ENCODE data around the gene PIK3IP1.

PIK3IP1 gene

DNA sequence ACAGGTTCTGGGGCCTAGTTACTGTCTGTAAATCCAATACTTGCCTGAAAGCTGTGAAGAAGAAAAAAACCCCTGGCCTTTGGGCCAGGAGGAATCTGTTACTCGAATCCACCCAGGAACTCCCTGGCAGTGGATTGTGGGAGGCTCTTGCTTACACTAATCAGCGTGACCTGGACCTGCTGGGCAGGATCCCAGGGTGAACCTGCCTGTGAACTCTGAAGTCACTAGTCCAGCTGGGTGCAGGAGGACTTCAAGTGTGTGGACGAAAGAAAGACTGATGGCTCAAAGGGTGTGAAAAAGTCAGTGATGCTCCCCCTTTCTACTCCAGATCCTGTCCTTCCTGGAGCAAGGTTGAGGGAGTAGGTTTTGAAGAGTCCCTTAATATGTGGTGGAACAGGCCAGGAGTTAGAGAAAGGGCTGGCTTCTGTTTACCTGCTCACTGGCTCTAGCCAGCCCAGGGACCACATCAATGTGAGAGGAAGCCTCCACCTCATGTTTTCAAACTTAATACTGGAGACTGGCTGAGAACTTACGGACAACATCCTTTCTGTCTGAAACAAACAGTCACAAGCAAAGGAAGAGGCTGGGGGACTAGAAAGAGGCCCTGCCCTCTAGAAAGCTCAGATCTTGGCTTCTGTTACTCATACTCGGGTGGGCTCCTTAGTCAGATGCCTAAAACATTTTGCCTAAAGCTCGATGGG is 13.5 kb downstream of the PIK3IP1 start:
- no peak for DNase-seq (ENCODE audit: low spot score)

- no peak for DNase-seq (ENCODE audit: low spot score)
Observed at GRCh38 chr22:31278151-31278621, 14.1 kb downstream of the PIK3IP1 start.

DNA sequence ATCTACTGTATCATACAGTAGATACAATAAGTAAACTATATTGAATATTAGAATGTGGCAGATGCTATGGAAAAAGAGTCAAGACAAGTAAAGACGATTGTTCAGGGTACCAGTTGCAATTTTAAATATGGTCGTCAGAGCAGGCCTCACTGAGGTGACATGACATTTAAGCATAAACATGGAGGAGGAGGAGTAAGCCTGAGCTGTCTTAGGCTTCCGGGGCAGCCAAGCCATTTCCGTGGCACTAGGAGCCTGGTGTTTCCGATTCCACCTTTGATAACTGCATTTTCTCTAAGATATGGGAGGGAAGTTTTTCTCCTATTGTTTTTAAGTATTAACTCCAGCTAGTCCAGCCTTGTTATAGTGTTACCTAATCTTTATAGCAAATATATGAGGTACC is 14.5 kb downstream of the PIK3IP1 start:
- DNase-seq (ENCODE audit: low spot score), result no peak

DNA sequence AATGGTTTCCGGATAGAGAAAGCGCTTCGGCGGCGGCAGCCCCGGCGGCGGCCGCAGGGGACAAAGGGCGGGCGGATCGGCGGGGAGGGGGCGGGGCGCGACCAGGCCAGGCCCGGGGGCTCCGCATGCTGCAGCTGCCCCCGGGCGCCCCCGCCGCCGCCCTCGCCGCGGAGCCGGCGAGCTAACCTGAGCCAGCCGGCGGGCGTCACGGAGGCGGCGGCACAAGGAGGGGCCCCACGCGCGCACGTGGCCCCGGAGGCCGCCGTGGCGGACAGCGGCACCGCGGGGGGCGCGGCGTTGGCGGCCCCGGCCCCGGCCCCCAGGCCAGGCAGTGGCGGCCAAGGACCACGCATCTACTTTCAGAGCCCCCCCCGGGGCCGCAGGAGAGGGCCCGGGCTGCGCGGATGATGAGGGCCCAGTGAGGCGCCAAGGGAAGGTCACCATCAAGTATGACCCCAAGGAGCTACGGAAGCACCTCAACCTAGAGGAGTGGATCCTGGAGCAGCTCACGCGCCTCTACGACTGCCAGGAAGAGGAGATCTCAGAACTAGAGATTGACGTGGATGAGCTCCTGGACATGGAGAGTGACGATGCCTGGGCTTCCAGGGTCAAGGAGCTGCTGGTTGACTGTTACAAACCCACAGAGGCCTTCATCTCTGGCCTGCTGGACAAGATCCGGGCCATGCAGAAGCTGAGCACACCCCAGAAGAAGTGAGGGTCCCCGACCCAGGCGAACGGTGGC is 15.7 kb downstream of the PIK3IP1 start:
- no peak for DNase-seq (ENCODE audit: low spot score)

DNA sequence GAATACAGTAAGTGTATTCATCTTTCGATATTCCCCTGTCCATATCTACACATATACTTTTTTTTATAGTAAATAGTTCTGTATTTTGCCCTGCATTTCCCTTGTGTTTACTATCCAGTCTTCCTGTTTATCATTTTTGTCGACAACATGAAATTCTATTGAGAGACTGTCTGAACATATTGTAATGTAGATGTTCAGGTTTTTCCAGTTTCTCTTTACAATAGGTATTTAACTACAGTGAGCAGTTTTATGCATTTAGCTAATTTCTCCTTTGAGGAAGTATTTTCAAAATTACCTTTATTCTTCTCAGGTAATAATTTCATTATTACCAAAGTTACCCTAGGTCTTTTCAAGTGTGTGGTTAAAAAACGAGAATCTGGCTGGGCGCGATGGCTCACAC is 16.7 kb downstream of the PIK3IP1 start:
- no peak for DNase-seq (ENCODE audit: low spot score)

DNA sequence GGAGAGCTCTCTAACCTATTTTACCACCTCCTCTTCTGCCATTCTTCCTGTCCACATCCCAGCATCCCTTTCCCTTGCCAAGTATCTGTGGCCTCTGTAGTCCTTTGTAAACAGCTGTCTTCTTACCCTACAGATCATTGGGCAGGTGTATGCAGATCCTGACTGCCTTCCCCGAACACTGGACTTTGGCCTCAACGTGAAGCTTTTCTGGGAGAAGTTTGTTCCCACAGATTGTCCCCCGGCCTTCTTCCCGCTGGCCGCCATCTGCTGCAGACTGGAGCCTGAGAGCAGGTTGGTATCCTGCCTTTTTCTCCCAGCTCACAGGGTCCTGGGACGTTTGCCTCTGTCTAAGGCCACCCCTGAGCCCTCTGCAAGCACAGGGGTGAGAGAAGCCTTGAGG is 17.3 kb downstream of the PIK3IP1 start:
- no peak for DNase-seq (ENCODE audit: low spot score)

DNA sequence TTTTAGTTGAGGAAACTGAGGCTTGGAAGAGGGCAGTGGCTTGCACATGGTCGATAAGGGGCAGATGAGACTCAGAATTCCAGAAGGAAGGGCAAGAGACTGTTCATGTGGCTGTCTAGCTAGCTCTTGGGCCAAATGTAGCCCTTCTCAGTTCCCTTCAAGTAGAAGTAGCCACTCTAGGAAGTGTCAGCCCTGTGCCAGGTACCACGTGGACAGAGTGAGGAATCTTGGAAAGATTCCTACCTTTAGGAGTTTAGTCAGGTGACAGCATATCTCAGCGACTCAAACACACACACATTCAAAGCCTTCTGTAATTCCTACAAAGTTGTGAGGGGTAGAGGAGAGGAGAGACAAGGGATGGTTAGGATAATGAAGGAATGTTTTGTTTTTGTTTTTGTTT is 18.3 kb downstream of the PIK3IP1 start:
- DNase-seq (ENCODE audit: low spot score), result no peak

DNA sequence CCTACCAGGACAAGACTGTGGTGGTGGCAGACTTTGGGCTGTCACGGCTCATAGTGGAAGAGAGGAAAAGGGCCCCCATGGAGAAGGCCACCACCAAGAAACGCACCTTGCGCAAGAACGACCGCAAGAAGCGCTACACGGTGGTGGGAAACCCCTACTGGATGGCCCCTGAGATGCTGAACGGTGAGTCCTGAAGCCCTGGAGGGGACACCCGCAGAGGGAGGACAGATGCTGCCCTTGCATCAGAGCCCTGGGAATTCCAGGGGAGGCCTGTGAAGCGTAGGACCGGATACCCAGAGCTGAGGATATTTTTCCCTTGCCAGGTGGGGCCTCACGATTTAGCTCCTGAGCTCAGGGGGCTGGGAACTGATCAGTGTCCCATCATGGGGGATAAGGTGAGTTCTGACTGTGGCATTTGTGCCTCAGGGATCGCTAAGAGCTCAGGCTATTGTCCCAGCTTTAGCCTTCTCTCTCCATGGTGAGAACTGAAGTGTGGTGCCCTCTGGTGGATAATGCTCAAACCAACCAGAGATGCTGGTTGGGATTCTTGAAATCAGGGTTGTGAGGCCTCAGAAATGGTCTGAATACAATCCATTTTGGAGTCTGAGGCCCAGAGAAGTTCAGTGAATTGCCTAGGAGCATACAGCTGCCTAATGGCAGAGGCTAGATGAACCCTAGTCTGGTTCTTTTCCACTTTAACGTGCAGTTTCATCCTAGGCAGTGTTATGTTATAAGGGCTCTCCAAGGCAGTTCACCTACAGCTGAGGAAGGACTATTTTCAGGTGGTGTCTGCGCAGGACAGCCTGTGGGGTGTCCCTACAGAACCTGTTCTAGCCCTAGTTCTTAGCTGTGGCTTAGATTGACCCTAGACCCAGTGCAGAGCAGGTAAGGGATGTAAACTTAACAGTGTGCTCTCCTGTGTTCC is 19.5 kb downstream of the PIK3IP1 start:
- DNase-seq (ENCODE audit: low spot score), result peak; percentile 80

GRCh38 chr22:31271485-31271884 is 20.8 kb downstream of the PIK3IP1 start:
- DNase-seq (ENCODE audit: low spot score), result no peak

- no peak for DNase-seq (ENCODE audit: low spot score)
Observed at GRCh38 chr22:31271026-31271425, 21.3 kb downstream of the PIK3IP1 start.

GRCh38 chr22:31269892-31270579 is 22.3 kb downstream of the PIK3IP1 start:
- no peak for DNase-seq (ENCODE audit: low spot score)

- DNase-seq (ENCODE audit: low spot score), result no peak
Observed at GRCh38 chr22:31268281-31268680, 24.0 kb downstream of the PIK3IP1 start.

- DNase-seq (ENCODE audit: low spot score), result no peak
Observed at GRCh38 chr22:31263896-31264640, 28.2 kb downstream of the PIK3IP1 start.

DNA sequence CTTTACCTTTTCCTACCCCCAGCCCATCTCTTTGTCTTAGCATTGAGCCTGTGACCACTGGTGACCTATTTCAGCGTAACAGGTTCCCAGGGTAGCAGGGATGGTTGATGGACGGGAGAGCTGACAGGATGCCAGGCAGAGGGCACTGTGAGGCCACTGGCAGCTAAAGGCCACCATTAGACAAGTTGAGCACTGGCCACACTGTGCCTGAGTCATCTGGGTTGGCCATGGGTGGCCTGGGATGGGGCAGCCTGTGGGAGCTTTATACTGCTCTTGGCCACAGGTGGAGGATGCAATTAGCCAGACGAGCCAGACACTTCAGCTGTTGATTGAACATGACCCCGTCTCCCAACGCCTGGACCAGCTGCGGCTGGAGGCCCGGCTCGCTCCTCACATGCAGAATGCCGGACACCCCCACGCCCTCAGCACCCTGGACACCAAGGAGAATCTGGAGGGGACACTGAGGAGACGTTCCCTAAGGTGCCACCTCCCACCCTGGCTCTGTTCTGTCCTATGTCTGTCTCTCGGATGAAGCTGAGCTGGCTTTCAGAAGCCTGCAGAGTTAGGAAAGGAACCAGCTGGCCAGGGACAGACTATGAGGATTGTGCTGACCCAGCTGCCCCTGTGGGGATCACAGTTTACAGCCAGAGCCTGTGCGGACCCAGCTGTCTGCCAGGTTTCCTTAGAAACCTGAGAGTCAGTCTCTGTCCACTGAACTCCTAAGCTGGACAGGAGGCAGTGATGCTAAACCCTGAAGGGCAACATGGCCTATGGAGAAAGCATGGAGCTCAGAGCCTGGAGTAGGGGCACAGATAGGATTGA is 29.8 kb downstream of the PIK3IP1 start:
- DNase-seq (ENCODE audit: low spot score), result no peak

DNA sequence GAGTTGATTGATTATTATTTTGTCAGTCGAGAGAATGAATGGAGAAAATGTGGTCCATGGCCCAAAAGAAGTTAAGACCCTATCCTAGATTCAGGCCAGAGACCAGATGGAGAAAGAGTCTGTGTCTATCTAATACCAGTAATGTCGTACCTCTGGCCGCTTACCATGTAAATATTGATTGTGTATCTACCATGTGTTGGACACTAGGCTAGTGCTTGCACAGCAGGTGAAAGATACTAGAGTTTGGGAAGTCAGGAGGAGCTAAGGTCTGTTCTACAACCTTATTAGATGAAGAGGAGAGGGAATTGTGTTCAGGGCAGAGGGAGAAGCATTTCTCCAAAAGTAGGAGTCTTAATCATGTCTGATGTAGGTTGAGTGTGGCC is 31.8 kb downstream of the PIK3IP1 start:
- DNase-seq (ENCODE audit: low spot score), result no peak

- no peak for DNase-seq (ENCODE audit: low spot score)
Observed at GRCh38 chr22:31259798-31260473, 32.4 kb downstream of the PIK3IP1 start.

- DNase-seq (ENCODE audit: low spot score), result no peak
Observed at GRCh38 chr22:31253949-31254348, 38.3 kb downstream of the PIK3IP1 start.

DNA sequence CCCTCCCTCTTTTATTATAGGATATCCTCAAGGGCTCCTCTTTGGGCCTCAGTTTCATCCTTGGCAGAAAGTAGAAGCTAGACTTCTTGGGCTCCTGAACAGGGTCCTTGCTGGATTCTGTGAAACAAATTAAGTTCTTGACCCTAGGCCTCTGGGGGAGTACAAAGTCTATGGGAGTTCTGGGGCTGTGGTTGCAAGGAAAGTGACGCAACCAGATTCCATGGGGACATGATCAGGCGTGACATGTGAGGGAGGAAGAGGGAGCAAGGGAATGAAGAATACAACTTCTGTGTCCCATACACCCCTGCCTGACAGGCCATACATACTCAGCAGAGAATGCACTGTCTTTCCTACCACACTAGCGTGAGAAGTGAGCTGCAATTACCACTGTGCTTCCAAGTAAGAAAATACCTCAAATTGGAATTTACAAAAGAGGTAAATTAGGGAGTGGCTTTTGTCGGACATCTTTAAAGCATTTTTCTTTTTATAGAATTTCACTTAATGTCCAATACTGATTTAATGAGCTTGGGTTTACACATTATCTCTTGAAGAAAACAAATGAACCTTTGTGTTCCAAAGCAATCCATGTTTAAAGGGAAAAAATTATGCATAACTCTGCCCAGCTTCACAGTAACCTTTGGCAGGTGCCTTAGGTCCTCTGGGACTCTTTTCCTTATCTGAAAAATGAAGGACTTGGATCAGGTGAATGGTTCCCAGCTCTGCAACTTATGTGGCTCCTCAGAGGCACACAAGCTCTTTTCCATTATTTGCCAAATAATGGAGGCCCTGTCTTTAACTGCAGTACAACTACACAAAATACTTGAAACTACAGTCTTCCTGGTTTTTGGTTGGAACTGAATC is 41.3 kb downstream of the PIK3IP1 start:
- peak; percentile 26 for DNase-seq (ENCODE audit: low spot score)
